DMS53 treated with DMSO at 0.1 percent for 48 hours (cell line): ENCODE data around the gene ACAD9.

Source experiments
- DNase-seq: peaks from one replicate; lab custom pipeline; 2025; ENCODE audit not compliant: unreplicated experiment; lab: John Stamatoyannopoulos, UW

ACAD9 gene

DNA sequence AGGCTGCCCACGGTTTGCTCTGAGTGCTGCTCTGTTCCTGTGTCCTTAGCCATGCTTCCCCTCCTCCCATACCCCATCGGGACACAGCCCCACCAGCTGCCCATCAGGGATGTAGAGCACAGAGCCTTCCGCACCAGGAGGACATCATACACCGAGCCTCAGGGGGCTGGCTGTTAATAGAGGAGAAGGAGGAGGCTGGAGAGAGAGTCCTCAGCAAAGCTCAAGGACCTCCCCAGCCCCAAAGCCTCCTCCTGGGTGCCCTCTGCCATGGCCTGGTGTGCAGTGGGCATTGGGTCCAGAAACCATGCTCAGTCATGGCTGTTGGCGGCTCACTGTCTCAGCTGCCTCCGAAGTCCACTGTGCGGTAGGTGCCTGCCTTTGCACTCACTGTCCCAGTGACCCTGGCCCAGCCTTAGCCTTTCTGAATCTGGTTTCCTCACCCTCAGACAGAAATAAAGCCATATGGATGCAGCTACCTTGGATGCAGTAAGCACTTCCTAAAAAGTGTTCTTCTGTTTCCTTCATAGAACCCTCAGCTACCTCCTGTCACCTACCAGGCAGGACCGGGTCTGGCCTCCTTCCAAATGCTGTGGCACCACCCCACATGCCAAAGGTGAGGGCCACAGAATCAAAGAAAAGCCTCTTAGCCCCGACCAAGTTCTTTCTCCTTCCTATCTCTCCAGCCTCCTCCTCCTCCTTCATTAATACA lies 53.9 kb downstream of the ACAD9 start:
- no peak for DNase-seq

- no peak for DNase-seq
Measured at GRCh38 chr3:128933922-128934253, 54.5 kb downstream of the ACAD9 start.

- DNase-seq, result no peak
Measured at GRCh38 chr3:128935922-128936321, 56.5 kb downstream of the ACAD9 start.

- no peak for DNase-seq
Measured at GRCh38 chr3:128936341-128936740, 56.9 kb downstream of the ACAD9 start.

- no peak for DNase-seq
Measured at GRCh38 chr3:128940252-128940651, 60.8 kb downstream of the ACAD9 start.

GRCh38 chr3:128942161-128942952 lies 62.9 kb downstream of the ACAD9 start:
- no peak for DNase-seq

GRCh38 chr3:128945041-128945877 lies 65.8 kb downstream of the ACAD9 start:
- no peak for DNase-seq

DNA sequence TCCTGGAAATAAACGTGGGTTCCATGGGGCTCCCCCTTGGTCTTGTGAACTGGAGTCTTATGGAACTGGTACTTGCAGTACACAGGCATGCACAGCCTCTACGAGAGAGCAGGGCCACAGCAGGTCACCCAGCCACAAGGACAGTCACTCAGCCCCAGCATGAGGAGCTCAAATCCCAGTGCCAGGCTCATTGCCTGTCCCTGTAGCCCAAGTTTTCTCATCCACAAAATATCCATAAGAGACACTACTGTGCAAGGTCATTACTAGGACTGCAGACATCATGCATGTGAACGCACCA lies 66.4 kb downstream of the ACAD9 start:
- DNase-seq, result no peak

GRCh38 chr3:128946411-128946810 lies 67.0 kb downstream of the ACAD9 start:
- DNase-seq, result no peak

- no peak for DNase-seq
Measured at GRCh38 chr3:128949158-128949557, 69.7 kb downstream of the ACAD9 start.

- no peak for DNase-seq
Measured at GRCh38 chr3:128950223-128950938, 71.0 kb downstream of the ACAD9 start.

DNA sequence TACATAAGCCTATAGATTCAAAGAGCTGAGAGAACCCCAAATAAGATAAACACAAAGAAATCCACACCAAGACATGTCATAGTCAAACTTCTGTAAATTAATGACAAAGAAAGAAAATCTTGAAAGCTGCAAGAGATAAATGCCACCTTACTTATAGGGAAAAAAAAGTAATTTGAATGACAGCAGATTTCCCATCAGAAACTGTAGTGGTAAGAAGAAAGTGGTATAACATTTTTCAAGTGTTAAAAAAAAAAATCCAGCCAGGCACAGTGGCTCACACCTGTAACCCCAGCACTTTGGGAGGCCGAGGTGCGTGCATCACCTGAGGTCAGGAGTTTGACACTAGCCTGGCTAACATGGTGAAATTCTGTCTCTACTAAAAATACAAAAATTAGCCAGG lies 77.0 kb downstream of the ACAD9 start:
- no peak for DNase-seq
